ENCODE measurements around the gene CARD11.

Gene CARD11

DNA sequence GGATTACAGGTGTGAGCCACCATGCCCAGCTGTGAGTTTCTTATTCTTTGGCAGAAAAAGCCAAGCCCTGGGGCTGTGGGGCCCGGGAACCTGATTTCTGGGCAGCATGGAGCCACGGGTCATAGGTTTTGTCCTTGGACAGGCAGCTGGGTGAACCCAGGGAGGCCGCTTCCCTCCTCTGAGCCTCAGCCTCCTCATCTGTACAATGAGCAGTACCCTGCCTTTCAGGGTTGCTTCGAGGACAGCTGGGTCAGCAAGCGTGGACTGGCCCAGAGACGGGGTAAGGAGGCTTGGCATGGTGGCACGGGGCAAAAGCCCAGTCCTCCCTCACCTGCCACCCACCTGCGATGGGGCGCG is 115.4 kb downstream of the CARD11 start:
- no peak overlapping the region for H3K4me3 ChIP-seq (ENCODE audit: low read length)
- TF ChIP-seq, protein P1, sequence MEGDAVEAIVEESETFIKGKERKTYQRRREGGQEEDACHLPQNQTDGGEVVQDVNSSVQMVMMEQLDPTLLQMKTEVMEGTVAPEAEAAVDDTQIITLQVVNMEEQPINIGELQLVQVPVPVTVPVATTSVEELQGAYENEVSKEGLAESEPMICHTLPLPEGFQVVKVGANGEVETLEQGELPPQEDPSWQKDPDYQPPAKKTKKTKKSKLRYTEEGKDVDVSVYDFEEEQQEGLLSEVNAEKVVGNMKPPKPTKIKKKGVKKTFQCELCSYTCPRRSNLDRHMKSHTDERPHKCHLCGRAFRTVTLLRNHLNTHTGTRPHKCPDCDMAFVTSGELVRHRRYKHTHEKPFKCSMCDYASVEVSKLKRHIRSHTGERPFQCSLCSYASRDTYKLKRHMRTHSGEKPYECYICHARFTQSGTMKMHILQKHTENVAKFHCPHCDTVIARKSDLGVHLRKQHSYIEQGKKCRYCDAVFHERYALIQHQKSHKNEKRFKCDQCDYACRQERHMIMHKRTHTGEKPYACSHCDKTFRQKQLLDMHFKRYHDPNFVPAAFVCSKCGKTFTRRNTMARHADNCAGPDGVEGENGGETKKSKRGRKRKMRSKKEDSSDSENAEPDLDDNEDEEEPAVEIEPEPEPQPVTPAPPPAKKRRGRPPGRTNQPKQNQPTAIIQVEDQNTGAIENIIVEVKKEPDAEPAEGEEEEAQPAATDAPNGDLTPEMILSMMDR (conservative IDR thresholded peaks at IDR 0.05; ENCODE audit: low read depth, low read length): no peak
- no peak for DNase-seq (ENCODE audit: low read depth)

DNA sequence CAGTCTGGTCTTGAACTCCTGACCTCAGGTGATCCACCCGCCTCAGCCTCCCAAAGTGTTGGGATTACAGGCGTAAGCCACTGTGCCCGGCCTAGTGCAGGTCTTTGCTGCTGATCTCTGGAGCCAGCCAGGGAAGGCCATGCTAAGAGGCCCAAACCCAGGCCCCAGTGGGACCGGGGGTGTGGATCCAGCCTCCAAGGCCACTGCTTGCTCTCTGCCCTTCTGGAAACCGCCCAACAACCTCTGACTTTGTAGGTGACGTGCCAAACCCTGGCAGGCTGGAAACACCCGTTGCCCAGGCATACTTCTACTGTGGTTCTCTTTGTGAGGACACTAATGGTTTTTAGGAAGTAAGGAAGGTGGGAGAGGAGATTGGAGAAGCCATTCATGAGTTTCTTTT is 116.1 kb downstream of the CARD11 start:
- TF ChIP-seq, protein P1 (conservative IDR thresholded peaks at IDR 0.05; ENCODE audit: low read depth, low read length): no peak
- H3K4me3 ChIP-seq (ENCODE audit: low read length): no peak overlapping the region
- DNase-seq (ENCODE audit: low read depth): no peak

DNA sequence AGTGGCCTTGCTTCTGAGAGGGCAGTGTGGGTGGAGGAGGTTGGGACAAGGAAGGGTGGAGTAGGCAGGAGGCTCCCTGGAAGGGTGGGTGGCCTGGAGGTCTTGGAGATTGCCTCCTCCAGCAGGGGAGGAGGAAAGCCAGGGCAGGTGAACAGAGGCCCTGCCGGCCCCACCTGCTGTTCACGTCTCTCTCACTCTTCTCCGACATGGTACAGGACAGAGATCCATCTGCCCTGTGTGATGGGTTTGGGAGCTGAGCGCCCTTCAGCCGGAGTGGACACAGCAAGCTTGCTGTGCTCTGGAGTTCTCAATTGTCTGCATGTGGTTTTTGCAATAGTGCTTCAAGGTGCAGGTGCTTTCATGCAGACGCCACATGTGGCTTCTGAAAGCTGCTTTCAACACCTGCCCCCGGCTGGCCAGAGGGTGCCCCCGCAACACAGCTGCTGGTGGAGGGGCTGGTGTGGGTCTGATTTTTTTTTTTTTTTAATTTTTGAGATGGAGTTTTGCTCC is 116.7 kb downstream of the CARD11 start:
- H3K4me3 ChIP-seq (ENCODE audit: low read length): no peak overlapping the region
- TF ChIP-seq, protein P1 (conservative IDR thresholded peaks at IDR 0.05; ENCODE audit: low read depth, low read length): no peak
- no peak for DNase-seq (ENCODE audit: low read depth)

DNA sequence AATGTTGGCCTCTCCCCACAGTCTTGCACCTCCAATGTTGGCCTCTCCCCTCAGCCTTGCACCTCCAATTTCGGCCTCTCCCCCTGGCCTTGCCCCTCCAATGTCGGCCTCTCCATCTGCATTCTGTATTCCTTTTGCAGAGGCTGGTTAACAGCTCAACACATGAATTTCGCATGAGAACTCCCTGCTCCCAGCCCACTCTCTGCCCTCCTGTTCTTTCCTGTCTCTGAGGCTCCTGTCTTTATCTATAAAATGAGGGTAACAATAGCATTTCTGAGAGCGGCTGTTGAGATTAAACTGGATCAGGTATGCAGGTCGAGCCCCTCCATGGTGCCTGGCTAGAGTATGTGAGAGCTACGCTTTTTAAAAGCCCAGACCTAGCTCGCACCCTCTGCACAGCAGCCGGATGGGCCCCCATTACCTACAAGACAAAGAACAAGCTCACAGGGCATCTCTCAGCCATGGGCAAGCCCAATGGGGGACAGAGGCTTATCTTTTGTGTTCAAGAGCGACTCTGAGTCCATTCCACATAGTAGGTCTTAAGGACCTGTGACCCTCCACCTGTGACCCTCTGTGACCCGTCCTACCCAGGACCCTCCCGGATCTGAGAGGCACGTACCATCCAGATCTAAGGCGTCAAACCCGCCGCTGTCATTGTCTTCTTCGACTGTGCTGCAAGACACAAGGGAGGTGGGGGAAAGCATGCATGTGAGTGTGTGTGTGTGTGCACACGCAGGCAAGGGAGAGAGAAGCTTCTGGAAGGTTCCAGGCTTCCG is 117.4 kb downstream of the CARD11 start:
- no peak overlapping the region for H3K4me3 ChIP-seq (ENCODE audit: low read length)
- TF ChIP-seq, protein P1 (conservative IDR thresholded peaks at IDR 0.05; ENCODE audit: low read depth, low read length): no peak
- DNase-seq (ENCODE audit: low read depth): no peak

DNA sequence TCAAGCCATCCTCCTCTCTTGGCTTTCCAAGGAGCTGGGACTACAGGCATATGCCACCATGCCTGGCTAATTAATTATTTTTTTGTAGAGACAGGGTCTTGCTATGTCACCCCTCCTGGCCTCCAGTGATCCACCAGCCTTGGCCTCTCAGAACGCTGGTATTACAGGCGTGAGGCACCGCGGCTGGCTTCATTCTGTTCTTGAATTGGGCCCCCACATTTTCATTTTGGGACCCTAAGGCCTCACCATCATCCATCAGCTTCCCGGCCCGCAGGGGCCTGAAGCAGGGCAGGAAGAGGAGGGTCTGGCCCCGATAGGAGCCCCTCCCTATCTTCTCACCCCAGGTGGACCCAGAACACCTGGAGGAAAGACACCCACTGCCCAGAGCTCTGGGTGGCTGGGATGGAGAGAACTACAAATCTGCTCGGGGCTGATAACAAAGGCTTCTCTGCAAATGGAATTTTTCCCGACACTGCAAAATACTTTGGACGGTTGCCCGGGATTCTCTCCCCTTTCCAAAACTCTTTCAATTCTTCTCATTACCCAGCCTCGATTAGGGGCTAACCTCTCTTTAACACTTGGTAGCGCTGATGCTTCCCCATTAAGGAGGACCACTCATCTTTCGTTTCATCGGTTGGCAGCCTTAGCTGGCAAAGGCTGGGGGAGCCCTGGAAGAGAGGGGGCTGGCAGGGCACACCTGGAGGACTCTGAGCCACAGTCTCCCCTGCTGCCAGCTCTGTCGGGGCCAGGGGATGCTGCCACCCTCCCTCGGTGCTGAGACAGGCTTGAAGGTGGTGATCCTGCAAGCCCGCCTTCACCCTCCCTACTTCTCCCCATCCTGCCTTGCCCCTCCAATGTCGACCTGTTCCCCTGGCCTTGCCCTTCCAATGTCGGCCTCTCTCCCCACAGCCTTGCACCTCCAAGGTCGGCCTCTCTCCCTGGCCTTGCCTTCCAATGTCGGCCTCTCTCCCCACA is 118.5 kb downstream of the CARD11 start:
- TF ChIP-seq, protein P1 (conservative IDR thresholded peaks at IDR 0.05; ENCODE audit: low read depth, low read length): no peak
- DNase-seq (ENCODE audit: low read depth): no peak
- H3K4me3 ChIP-seq (ENCODE audit: low read length): no peak overlapping the region

DNA sequence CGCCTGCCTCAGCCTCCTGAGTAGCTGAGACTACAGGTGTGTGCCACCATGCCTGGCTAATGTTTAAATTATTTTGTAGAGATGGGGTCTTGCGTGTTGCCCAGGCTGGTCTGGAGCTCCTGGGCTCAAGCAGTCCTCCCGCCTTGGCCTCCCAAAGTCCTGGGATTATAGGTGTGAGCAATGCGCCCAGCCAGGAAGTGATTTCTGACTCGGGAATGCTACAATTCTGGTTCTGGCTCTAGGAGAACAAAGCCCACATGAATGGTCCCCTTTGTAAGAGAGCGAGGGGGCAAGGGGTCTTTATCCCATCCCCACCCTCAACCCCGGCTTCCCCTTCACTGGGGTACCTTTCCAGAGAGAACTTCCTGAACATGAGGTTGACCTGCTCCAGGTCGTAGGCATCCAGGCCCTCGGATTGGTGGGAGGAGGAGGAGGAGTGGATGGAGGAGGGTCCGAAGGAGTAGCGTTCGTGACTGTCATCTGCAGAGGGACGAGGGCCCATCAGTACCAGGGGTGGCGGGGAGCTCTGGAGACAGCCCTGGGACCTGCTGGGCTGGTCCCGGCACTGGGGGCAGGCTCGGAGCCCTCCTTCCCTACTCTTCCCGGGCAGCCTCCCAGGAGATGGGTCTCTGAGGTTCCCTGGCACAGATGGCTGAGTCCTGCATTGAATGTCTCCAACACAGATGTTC is 119.6 kb downstream of the CARD11 start:
- no peak overlapping the region for H3K4me3 ChIP-seq (ENCODE audit: low read length)
- DNase-seq (ENCODE audit: low read depth): no peak
- TF ChIP-seq, protein P1 (conservative IDR thresholded peaks at IDR 0.05; ENCODE audit: low read depth, low read length): no peak
